Keratinocyte (primary cell): ENCODE data around the gene RASA3. TPM values are rescaled to one million over a fixed set of nuclear protein-coding genes. Genes with fewer than 3 reads are reported as not detected.
"Not testable (repeated sequence)": the region's sequence is repeated elsewhere in the genome, so short reads cannot be mapped to it uniquely, and the experiment has no call there.

Experiments
- DNase-seq: peaks from one replicate; pipeline ENCODE4 v3.0.0-alpha.2; 2011; ENCODE audit warnings: low read depth, missing footprints, low spot score
- FAIRE-seq: peaks from 2 replicates; lab custom pipeline; 2011; peaks lifted over from hg19 to GRCh38; lab: Jason Lieb, UNC
- H2AFZ ChIP-seq: 2 replicates; pipeline ENCODE4 v1.6.0; 2012; ENCODE audit warnings: low read length, control low read depth, inconsistent platforms; ENCODE audit not compliant: control insufficient read depth
- H3K27ac ChIP-seq: 2 replicates; pipeline ENCODE4 v1.5.1; 2011; ENCODE audit warnings: low read length; ENCODE audit not compliant: control insufficient read depth, insufficient read depth
- H3K27me3 ChIP-seq: 3 replicates; pipeline ENCODE4 v1.6.0; 2011; ENCODE audit warnings: low read length; ENCODE audit not compliant: control insufficient read depth, insufficient read depth; ENCODE audit errors: extremely low read depth
- H3K36me3 ChIP-seq, 2 experiments: 2 replicates in 1 of 2; 3 replicates in 1 of 2; pipeline ENCODE4 v1.5.1; 2011; ENCODE audit warnings: low read length in 2 of 2, mild to moderate bottlenecking in 1 of 2; ENCODE audit not compliant: control insufficient read depth in 2 of 2, insufficient read depth in 2 of 2; ENCODE audit errors: extremely low read depth in 1 of 2
- H3K4me1 ChIP-seq: 3 replicates; pipeline ENCODE4 v1.5.1; 2011; ENCODE audit warnings: low read length; ENCODE audit not compliant: control insufficient read depth, insufficient read depth; ENCODE audit errors: extremely low read depth
- H3K4me2 ChIP-seq: 3 replicates; pipeline ENCODE4 v1.6.0; 2011; ENCODE audit warnings: low read depth, low read length; ENCODE audit not compliant: control insufficient read depth, insufficient read depth; ENCODE audit errors: extremely low read depth
- H3K4me3 ChIP-seq, 3 experiments: fragments of 200-600 bp in 1 of 3; sonication (generic) in 1 of 3; 2 replicates in 2 of 3; 3 replicates in 1 of 3; pipeline ENCODE4 v1.5.1; 2011 to 2016; ENCODE audit warnings: low read length in 3 of 3, mild to moderate bottlenecking in 3 of 3, control low read depth in 2 of 3, inconsistent platforms in 1 of 3, low read depth in 1 of 3, mixed read lengths in 1 of 3, mixed run types in 1 of 3, moderate library complexity in 1 of 3; ENCODE audit not compliant: control insufficient read depth in 2 of 3, insufficient read depth in 2 of 3; ENCODE audit errors: extremely low read depth in 1 of 3
- H3K79me2 ChIP-seq: 2 replicates; pipeline ENCODE4 v1.6.0; 2012; ENCODE audit warnings: low read length; ENCODE audit not compliant: control insufficient read depth, insufficient read depth
- H3K9ac ChIP-seq: 3 replicates; pipeline ENCODE4 v1.6.0; 2011; ENCODE audit warnings: low read length; ENCODE audit not compliant: control insufficient read depth, insufficient read depth; ENCODE audit errors: extremely low read depth
- H3K9me1 ChIP-seq: 3 replicates; pipeline ENCODE4 v1.6.0; 2011; ENCODE audit warnings: low read length; ENCODE audit not compliant: control insufficient read depth, insufficient read depth; ENCODE audit errors: extremely low read depth
- H3K9me3 ChIP-seq: 2 replicates; pipeline ENCODE4 v1.5.1; 2012; ENCODE audit warnings: low read depth, low read length; ENCODE audit not compliant: control insufficient read depth
- H4K20me1 ChIP-seq: 3 replicates; pipeline ENCODE4 v1.6.0; 2011; ENCODE audit warnings: low read length; ENCODE audit not compliant: control insufficient read depth, insufficient read depth; ENCODE audit errors: extremely low read depth
- CTCF ChIP-seq, 3 experiments: IDR thresholded peaks in 1 of 3; conservative IDR thresholded peaks in 1 of 3; optimal IDR thresholded peaks in 1 of 3; 2 replicates in 2 of 3; 3 replicates in 1 of 3; pipeline versions ENCODE3 to v1.5.1; 2011; ENCODE audit warnings: low read length in 3 of 3, mild to moderate bottlenecking in 3 of 3, moderate library complexity in 2 of 3, control low read depth in 1 of 3, inconsistent platforms in 1 of 3; ENCODE audit not compliant: insufficient read depth in 2 of 3; ENCODE audit errors: extremely low read depth in 1 of 3
- EZH2 ChIP-seq: IDR thresholded peaks from one replicate; pipeline ENCODE4 v1.6.1; 2012; ENCODE audit warnings: inconsistent platforms, mild to moderate bottlenecking, low read length, moderate library complexity
- dilution Hi-C: fragments of 300-500 bp; cut with MboI; formaldehyde crosslinking; loops from one replicate; pipeline ENCODE4 v1.7.0; 2020; ENCODE audit warnings: low sequenced_read_pairs; ENCODE audit not compliant: extremely low pct_ligation_motif_present
- polyA plus RNA-seq, 5 experiments: library from polyadenylated mRNA; depleted of rRNA in 3 of 5; stranded (reverse) in 3 of 5; stranded (forward) in 1 of 5; unstranded in 1 of 5; fragments of >200 nt; gene quantifications; 1 replicate in 1 of 5; 2 replicates in 3 of 5; 3 replicates in 1 of 5; pipeline versions ENCODE4 v1.2.1 to v1.2.3, GENCODE V29; 2011 to 2012; ENCODE audit warnings: missing spikeins in 2 of 5, low read depth in 1 of 5, low replicate concordance in 1 of 5

The RASA3 gene
- polyA plus RNA-seq, 1 donor (not counting 4 experiments of a cell fraction or from before 2014, with no cell fraction given): 4.1 TPM

- Histone ChIP-seq H3K4me1 (peaks cover 21% of the 10 kb centered on the region), H3K79me2 (peaks cover 3% of the 10 kb centered on the region), H2AFZ (no peak overlapping the region), H3K27me3 (no peaks in the 10 kb centered on the region), H3K9me3 (no peaks in the 10 kb centered on the region), H3K9ac (no peak overlapping the region), H3K36me3 (no peaks in the 10 kb centered on the region), H3K4me3 (no peak overlapping the region), H4K20me1 (no peaks in the 10 kb centered on the region), H3K27ac (no peak overlapping the region), H3K9me1 (no peaks in the 10 kb centered on the region), H3K4me2 (no peak overlapping the region)
- FAIRE-seq (no peak), DNase-seq (no peak)
- dilution Hi-C loops: no loop called here
- TF ChIP-seq EZH2 (no peak), CTCF (optimal IDR thresholded peaks at IDR 0.05 in 1 of 3, IDR thresholded peaks at IDR 0.05 in 1 of 3, conservative IDR thresholded peaks at IDR 0.05 in 1 of 3; ENCODE audit: extremely low read depth in 1 of 3, insufficient read depth in 2 of 3, low read length in 3 of 3) (no peak)
Measured at GRCh38 chr13:114115796-114116195, 16.6 kb downstream of the RASA3 start.

GRCh38 chr13:114115191-114115671 lies 17.2 kb downstream of the RASA3 start:
- no peaks in the 10 kb centered on the region for H3K9me1 ChIP-seq
- TF ChIP-seq EZH2: no peak
- TF ChIP-seq CTCF (optimal IDR thresholded peaks at IDR 0.05 in 1 of 3, IDR thresholded peaks at IDR 0.05 in 1 of 3, conservative IDR thresholded peaks at IDR 0.05 in 1 of 3; ENCODE audit: extremely low read depth in 1 of 3, insufficient read depth in 2 of 3, low read length in 3 of 3): no peak
- peak overlapping the region; percentile 45 for H3K4me2 ChIP-seq
- peaks cover 7% of the 10 kb centered on the region for H3K79me2 ChIP-seq
- dilution Hi-C loops: no loop called here
- peaks cover 21% of the 10 kb centered on the region for H3K4me1 ChIP-seq
- H3K9ac ChIP-seq: no peak overlapping the region
- no peak overlapping the region for H3K4me3 ChIP-seq
- H3K36me3 ChIP-seq: no peaks in the 10 kb centered on the region
- H2AFZ ChIP-seq: no peak overlapping the region
- DNase-seq (no peak), FAIRE-seq (peak; percentile 41)
- H3K27ac ChIP-seq: no peak overlapping the region
- no peaks in the 10 kb centered on the region for H3K27me3 ChIP-seq
- H3K9me3 ChIP-seq: no peaks in the 10 kb centered on the region
- H4K20me1 ChIP-seq: no peaks in the 10 kb centered on the region

DNA sequence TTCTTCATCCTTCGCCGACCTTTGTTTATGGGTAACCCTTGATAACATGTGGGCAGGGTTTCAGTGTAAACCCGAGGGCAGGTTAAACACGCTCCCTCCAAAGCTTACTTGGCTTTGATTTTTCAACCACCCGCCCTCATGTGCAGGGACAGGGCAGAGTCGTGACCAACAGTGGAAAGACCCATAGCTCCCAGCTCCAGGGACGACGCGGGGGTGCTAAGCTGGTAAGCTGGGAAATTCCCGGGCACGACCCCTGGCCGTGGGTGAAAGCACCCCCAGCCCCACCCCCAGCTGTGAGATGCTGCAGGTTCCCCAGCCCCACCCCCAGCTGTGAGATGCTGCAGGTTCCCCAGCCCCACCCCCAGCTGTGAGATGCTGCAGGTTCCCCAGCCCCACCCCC lies 17.8 kb downstream of the RASA3 start:
- H3K4me3 ChIP-seq, H3K9ac ChIP-seq, H3K27ac ChIP-seq, dilution Hi-C loops, H3K36me3 ChIP-seq, H2AFZ ChIP-seq, DNase-seq, H3K9me1 ChIP-seq, H3K79me2 ChIP-seq, H4K20me1 ChIP-seq, H3K9me3 ChIP-seq, H3K4me2 ChIP-seq, H3K27me3 ChIP-seq, FAIRE-seq: not testable (repeated sequence)
- H3K4me1 ChIP-seq: peaks cover 21% of the 10 kb centered on the region
